H1 (cell line): Measurements from ENCODE around the gene SEMA4D.

Experiments
- CEBPB ChIP-seq: IDR thresholded peaks from 2 replicates; pipeline ENCODE4 v1.6.1; 2012; ENCODE audit warnings: low read depth, low read length
- CHD2 ChIP-seq: IDR thresholded peaks from 2 replicates; pipeline ENCODE4 v1.6.1; 2012; ENCODE audit warnings: low read length, improper control_type of control experiment
- CTCF ChIP-seq, 3 experiments: IDR thresholded peaks; 1 replicate in 2 of 3; 2 replicates in 1 of 3; pipeline versions ENCODE4 v1.5.1 to v1.6.1; 2011; ENCODE audit warnings: low read length in 3 of 3, mild to moderate bottlenecking in 3 of 3, inconsistent platforms in 2 of 3, low read depth in 1 of 3, moderate library complexity in 1 of 3; ENCODE audit not compliant: insufficient read depth in 1 of 3; ENCODE audit errors: control extremely low read depth in 1 of 3
- FOSL1 ChIP-seq: IDR thresholded peaks from 2 replicates; pipeline ENCODE4 v1.6.1; 2011; ENCODE audit warnings: mild to moderate bottlenecking, low read depth, low read length, moderate library complexity; ENCODE audit not compliant: insufficient read depth
- POLR2A ChIP-seq, 2 experiments: IDR thresholded peaks; 1 replicate in 1 of 2; 2 replicates in 1 of 2; pipeline ENCODE4 v1.6.1; 2011; ENCODE audit warnings: low read depth in 2 of 2, low read length in 2 of 2, mild to moderate bottlenecking in 2 of 2; ENCODE audit errors: control extremely low read depth in 1 of 2
- RAD21 ChIP-seq, 2 experiments: IDR thresholded peaks in 1 of 2; conservative IDR thresholded peaks in 1 of 2; 2 replicates each; pipeline ENCODE4 v1.6.1; 2011; ENCODE audit warnings: low read depth in 2 of 2, low read length in 2 of 2, improper control_type of control experiment in 1 of 2, inconsistent platforms in 1 of 2, mild to moderate bottlenecking in 1 of 2, moderate library complexity in 1 of 2
- RFX5 ChIP-seq: IDR thresholded peaks from 2 replicates; pipeline ENCODE4 v1.6.1; 2011; ENCODE audit warnings: low read depth, low read length, improper control_type of control experiment, borderline replicate concordance
- TAF1 ChIP-seq: IDR thresholded peaks from 2 replicates; pipeline ENCODE4 v1.6.1; 2011; ENCODE audit warnings: mild to moderate bottlenecking, low read depth, low read length
- TF ChIP-seq, protein P1 (sequence below): IDR thresholded peaks from 2 replicates; pipeline ENCODE4 v1.6.1; 2011; ENCODE audit warnings: low read depth, mild to moderate bottlenecking, low read length; ENCODE audit not compliant: insufficient read depth
- TF ChIP-seq, protein P2 (sequence below): IDR thresholded peaks from 2 replicates; pipeline ENCODE4 v1.6.1; 2012; ENCODE audit warnings: inconsistent platforms

DNA sequence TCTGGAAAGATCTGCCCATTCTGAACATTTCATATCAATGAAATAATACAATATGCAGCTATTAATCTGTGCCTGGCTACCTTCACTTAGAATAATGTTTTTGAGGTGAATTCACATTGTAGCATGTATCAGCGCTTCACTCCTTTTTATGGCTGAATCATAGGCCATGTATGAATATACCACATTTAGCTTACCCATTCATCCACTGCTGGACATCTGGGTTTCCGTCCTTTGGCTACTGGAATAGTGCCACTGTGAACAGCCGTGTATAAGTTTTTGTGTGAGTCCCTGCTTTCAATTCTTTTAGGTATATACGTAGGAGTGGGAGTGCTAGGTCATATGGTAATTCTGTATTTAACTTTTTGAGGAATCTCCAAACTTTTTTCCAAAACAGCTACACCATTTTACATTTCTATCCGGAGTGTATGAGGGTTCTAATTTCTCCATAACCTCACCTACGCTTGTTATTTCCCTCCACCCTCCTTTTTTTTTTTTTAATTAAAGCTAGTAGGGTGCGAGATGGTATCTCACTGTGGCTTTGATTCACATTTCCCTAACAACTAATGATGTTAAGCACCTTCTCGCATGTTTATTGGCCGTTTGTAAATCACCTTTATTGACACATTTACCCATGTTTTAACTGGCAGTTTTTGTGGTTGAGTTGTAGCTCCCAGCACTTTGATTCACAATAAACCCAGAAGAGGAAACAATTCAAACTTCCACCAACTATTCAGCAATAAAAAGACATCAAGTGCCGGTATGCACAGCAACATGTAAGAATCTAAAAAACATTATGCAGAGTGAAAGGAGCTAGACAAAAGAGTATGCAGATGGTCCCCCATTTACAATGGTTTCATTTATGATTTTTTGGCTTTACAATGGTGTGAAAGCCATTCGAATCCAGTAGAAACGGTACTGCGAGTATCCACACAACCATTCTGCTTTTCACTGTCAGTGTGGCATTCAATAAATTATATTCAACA is 8.1 kb downstream of the SEMA4D start:
- TF ChIP-seq CTCF (IDR thresholded peaks at IDR 0.05; ENCODE audit: control extremely low read depth in 1 of 3, insufficient read depth in 1 of 3, low read depth in 1 of 3, low read length in 3 of 3), result no peak
- TF ChIP-seq, protein P1, sequence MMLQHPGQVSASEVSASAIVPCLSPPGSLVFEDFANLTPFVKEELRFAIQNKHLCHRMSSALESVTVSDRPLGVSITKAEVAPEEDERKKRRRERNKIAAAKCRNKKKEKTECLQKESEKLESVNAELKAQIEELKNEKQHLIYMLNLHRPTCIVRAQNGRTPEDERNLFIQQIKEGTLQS, result no peak
- TF ChIP-seq TAF1, result no peak
- no peak for TF ChIP-seq POLR2A (IDR thresholded peaks at IDR 0.05; ENCODE audit: control extremely low read depth in 1 of 2, low read depth in 2 of 2, low read length in 2 of 2)
- TF ChIP-seq, protein P2, sequence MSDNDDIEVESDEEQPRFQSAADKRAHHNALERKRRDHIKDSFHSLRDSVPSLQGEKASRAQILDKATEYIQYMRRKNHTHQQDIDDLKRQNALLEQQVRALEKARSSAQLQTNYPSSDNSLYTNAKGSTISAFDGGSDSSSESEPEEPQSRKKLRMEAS, result no peak
- no peak for TF ChIP-seq FOSL1
- TF ChIP-seq CHD2, result no peak
- no peak for TF ChIP-seq CEBPB
- TF ChIP-seq RAD21 (IDR thresholded peaks at IDR 0.05 in 1 of 2, conservative IDR thresholded peaks at IDR 0.05 in 1 of 2; ENCODE audit: low read depth in 2 of 2, low read length in 2 of 2), result no peak
- peak; percentile 93 for TF ChIP-seq RFX5
